Osteoblast (primary cell): ENCODE results near the gene MRLN. TPM values are rescaled to one million over a fixed set of nuclear protein-coding genes. Genes with fewer than 3 reads are reported as not detected.

Experiments
- DNase-seq: peaks from one replicate; pipeline ENCODE4 v3.0.0; 2011; ENCODE audit warnings: low spot score, mixed read lengths; ENCODE audit not compliant: insufficient read length; ENCODE audit errors: missing footprints
- H2AFZ ChIP-seq: 2 replicates; pipeline ENCODE4 v1.6.0; 2011; ENCODE audit warnings: mild to moderate bottlenecking, low read length
- H3K27ac ChIP-seq: 2 replicates; pipeline ENCODE4 v1.5.1; 2011; ENCODE audit warnings: mild to moderate bottlenecking, low read depth, low read length, moderate library complexity
- H3K27me3 ChIP-seq: 2 replicates; pipeline ENCODE4 v1.6.0; 2012; ENCODE audit warnings: mild to moderate bottlenecking, control low read depth, inconsistent platforms, low read length, moderate library complexity; ENCODE audit not compliant: insufficient read depth
- H3K36me3 ChIP-seq: 2 replicates; pipeline ENCODE4 v1.5.1; 2011; ENCODE audit warnings: mild to moderate bottlenecking, low read length, control low read depth, moderate library complexity; ENCODE audit not compliant: insufficient read depth
- H3K4me1 ChIP-seq: 2 replicates; pipeline ENCODE4 v1.5.1; 2011; ENCODE audit warnings: mild to moderate bottlenecking, low read length, control low read depth, moderate library complexity; ENCODE audit not compliant: insufficient read depth
- H3K4me2 ChIP-seq: 2 replicates; pipeline ENCODE4 v1.6.0; 2011; ENCODE audit warnings: mild to moderate bottlenecking, low read length; ENCODE audit not compliant: insufficient read depth
- H3K4me3 ChIP-seq: fragments of 200-600 bp; sonication (generic); 3 replicates; pipeline ENCODE4 v1.5.1; 2012; ENCODE audit warnings: mild to moderate bottlenecking, low read length, inconsistent platforms; ENCODE audit not compliant: insufficient read depth
- H3K79me2 ChIP-seq: 2 replicates; pipeline ENCODE4 v1.6.0; 2012; ENCODE audit warnings: mild to moderate bottlenecking, low read length, control low read depth, inconsistent platforms; ENCODE audit not compliant: insufficient read depth
- H3K9me3 ChIP-seq: 2 replicates; pipeline ENCODE4 v1.5.1; 2011; ENCODE audit warnings: low read depth, low read length, control low read depth
- H4K20me1 ChIP-seq: 2 replicates; pipeline ENCODE4 v1.6.0; 2012; ENCODE audit warnings: mild to moderate bottlenecking, low read length, control low read depth; ENCODE audit not compliant: insufficient read depth
- CTCF ChIP-seq: IDR thresholded peaks from 2 replicates; pipeline ENCODE4 v1.5.1; 2011; ENCODE audit warnings: mild to moderate bottlenecking, low read depth, low read length, moderate library complexity; ENCODE audit errors: extremely low read depth
- total RNA-seq: library from RNA; depleted of rRNA; stranded (reverse); fragments of >200 nt; gene quantifications from 2 replicates; pipeline ENCODE4 v1.2.3, GENCODE V29; 2012

MRLN gene
- total RNA-seq, 1 donor: not detected

DNA sequence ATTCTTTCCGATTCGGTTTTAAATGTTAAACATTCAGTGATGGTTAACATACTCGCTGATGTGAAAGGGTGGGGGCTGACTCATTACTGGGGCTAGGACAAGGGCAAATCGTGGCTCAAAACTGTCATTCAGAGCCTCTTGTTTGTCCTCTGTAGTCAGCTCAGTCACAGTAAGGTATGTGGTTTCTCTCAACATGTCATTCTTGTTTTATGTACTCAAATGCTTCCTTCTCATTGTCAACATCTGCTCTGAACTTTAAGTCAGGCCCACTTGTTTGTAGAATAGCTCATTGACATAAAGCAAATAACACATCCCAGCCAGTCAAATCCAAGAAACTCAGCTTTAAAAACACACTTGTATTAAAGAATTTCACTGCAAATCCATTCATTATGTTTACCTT, 50.9 kb downstream of the MRLN start:
- Histone ChIP-seq H3K27ac (no peak overlapping the region), H3K4me2 (no peak overlapping the region), H3K4me3 (no peak overlapping the region), H3K4me1 (no peaks in the 10 kb centered on the region), H3K36me3 (no peaks in the 10 kb centered on the region), H4K20me1 (no peaks in the 10 kb centered on the region), H3K9me3 (no peaks in the 10 kb centered on the region), H2AFZ (no peak overlapping the region), H3K27me3 (peaks cover 3% of the 10 kb centered on the region), H3K79me2 (no peaks in the 10 kb centered on the region)
- TF ChIP-seq CTCF: no peak
- DNase-seq: no peak

GRCh38 chr10:59700709-59701108, 52.5 kb downstream of the MRLN start:
- Histone ChIP-seq H3K36me3 (no peaks in the 10 kb centered on the region), H2AFZ (no peak overlapping the region), H3K4me1 (no peaks in the 10 kb centered on the region), H4K20me1 (no peaks in the 10 kb centered on the region), H3K9me3 (no peaks in the 10 kb centered on the region), H3K27ac (no peak overlapping the region), H3K79me2 (no peaks in the 10 kb centered on the region), H3K4me3 (no peak overlapping the region), H3K4me2 (no peak overlapping the region), H3K27me3 (peaks cover 3% of the 10 kb centered on the region)
- no peak for DNase-seq
- no peak for TF ChIP-seq CTCF

DNA sequence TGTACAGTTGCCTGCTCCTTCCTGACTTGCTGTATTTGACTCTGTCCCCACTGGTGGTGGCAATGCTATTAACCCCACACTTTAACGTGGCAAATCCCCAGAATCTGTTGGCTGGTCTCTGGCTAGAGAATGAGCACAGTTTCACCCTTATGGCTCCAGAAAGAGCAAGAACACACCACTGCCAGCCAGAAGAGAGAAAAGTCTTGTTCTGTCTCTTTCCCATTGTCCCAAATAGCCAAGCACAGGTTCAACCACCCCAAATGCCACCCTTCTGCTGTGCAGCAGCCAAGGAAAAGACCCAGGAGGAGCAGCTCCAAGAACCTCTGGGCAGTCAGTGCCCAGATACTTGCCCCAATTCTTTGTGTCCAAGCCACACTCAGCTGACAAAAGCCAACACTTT, 54.9 kb downstream of the MRLN start:
- no peaks in the 10 kb centered on the region for H3K36me3 ChIP-seq
- TF ChIP-seq CTCF: no peak
- H3K79me2 ChIP-seq: no peaks in the 10 kb centered on the region
- H2AFZ ChIP-seq: no peak overlapping the region
- no peaks in the 10 kb centered on the region for H4K20me1 ChIP-seq
- no peak overlapping the region for H3K27ac ChIP-seq
- no peak overlapping the region for H3K4me3 ChIP-seq
- H3K4me1 ChIP-seq: no peaks in the 10 kb centered on the region
- H3K4me2 ChIP-seq: no peak overlapping the region
- H3K9me3 ChIP-seq: no peaks in the 10 kb centered on the region
- no peak for DNase-seq
- peaks cover 3% of the 10 kb centered on the region for H3K27me3 ChIP-seq

- no peak for DNase-seq
- no peaks in the 10 kb centered on the region for H3K79me2 ChIP-seq
- H4K20me1 ChIP-seq: no peaks in the 10 kb centered on the region
- no peaks in the 10 kb centered on the region for H3K9me3 ChIP-seq
- H3K27ac ChIP-seq: no peak overlapping the region
- no peaks in the 10 kb centered on the region for H3K4me1 ChIP-seq
- H3K36me3 ChIP-seq: no peaks in the 10 kb centered on the region
- H3K27me3 ChIP-seq: peaks cover 3% of the 10 kb centered on the region
- no peak for TF ChIP-seq CTCF
- no peak overlapping the region for H2AFZ ChIP-seq
- H3K4me2 ChIP-seq: no peak overlapping the region
- no peak overlapping the region for H3K4me3 ChIP-seq
Observed at GRCh38 chr10:59695637-59696036, 57.6 kb downstream of the MRLN start.
